ENCODE measurements around the gene MED13L.

DNA sequence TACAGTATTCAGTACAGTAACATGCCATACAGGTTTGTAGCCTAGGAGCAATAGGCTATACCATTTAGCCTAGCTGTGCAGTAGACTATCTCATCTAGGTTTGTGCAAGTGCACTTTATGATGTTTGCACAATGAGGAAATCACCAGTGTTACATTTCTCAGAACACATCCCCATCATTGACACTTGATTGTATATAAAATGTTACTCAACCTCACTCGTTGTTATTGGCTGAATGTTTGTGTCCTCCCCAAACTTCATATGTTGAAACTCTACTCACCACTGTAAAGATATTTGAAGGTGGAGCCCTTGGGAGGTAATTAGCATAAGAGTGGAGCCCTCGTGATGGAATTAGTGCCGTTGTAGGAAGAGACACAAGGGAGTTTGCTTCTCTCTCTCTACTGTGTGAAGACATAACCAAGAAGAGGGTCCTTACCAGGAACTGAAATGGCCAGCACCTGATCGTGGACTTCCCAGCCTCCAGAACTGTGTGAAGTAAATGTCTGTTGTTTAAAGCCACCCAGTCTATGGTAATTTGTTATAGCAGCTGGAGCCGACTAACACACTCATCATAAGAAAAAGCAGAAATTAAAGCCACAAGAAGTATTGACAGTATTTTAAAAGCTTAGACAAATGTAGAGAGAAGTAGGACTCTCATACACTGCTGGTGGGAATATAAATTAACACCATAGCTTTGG, 3.2 kb upstream of the MED13L start:
- TF ChIP-seq POLR2A (IDR thresholded peaks at IDR 0.05) (no peak), POLR2AphosphoS5 (IDR thresholded peaks at IDR 0.05) (no peak), EP300 (IDR thresholded peaks at IDR 0.05; ENCODE audit: low read depth) (no peak)
- TF ChIP-seq, protein P1, sequence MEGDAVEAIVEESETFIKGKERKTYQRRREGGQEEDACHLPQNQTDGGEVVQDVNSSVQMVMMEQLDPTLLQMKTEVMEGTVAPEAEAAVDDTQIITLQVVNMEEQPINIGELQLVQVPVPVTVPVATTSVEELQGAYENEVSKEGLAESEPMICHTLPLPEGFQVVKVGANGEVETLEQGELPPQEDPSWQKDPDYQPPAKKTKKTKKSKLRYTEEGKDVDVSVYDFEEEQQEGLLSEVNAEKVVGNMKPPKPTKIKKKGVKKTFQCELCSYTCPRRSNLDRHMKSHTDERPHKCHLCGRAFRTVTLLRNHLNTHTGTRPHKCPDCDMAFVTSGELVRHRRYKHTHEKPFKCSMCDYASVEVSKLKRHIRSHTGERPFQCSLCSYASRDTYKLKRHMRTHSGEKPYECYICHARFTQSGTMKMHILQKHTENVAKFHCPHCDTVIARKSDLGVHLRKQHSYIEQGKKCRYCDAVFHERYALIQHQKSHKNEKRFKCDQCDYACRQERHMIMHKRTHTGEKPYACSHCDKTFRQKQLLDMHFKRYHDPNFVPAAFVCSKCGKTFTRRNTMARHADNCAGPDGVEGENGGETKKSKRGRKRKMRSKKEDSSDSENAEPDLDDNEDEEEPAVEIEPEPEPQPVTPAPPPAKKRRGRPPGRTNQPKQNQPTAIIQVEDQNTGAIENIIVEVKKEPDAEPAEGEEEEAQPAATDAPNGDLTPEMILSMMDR (IDR thresholded peaks at IDR 0.05): no peak

All from transverse colon (tissue), 4 donors.